Limb (tissue), 2 donors: ENCODE measurements around the gene ALOXE3.
"Not testable (repeated sequence)": the region's sequence is repeated elsewhere in the genome, so short reads cannot be mapped to it uniquely, and the experiment has no call there.

Source experiments
- DNase-seq, 2 donors: peaks; one replicate each; pipeline ENCODE4 v3.0.0-alpha.2; 2016; ENCODE audit errors: extremely low spot score in 2 of 2

ALOXE3 gene

GRCh38 chr17:8096541-8096940, 21.8 kb downstream of the ALOXE3 start:
- DNase-seq = no peak

- DNase-seq = no peak
Observed at GRCh38 chr17:8095361-8095760, 23.0 kb downstream of the ALOXE3 start.

GRCh38 chr17:8091033-8091687, 27.2 kb downstream of the ALOXE3 start:
- DNase-seq = no peak

GRCh38 chr17:8089728-8090127, 28.6 kb downstream of the ALOXE3 start:
- no peak for DNase-seq

GRCh38 chr17:8087952-8088230, 30.4 kb downstream of the ALOXE3 start:
- no peak for DNase-seq

GRCh38 chr17:8087075-8087951, 31.0 kb downstream of the ALOXE3 start, which contains the start of gene ALOX12B:
Gene ALOX12B, minus strand, starts transcription at chr17:8087716. Its CDS starts 274 bp downstream, at chr17:8087442.
- no peak for DNase-seq

GRCh38 chr17:8084250-8084649, 34.1 kb downstream of the ALOXE3 start:
- no peak for DNase-seq

GRCh38 chr17:8082292-8082691, 36.0 kb downstream of the ALOXE3 start:
- DNase-seq = no peak

GRCh38 chr17:8081876-8082275, 36.4 kb downstream of the ALOXE3 start:
- DNase-seq = no peak

- DNase-seq = no peak
Observed at GRCh38 chr17:8080799-8081219, 37.5 kb downstream of the ALOXE3 start.

- no peak for DNase-seq
Observed at GRCh38 chr17:8080208-8080798, 38.0 kb downstream of the ALOXE3 start.

GRCh38 chr17:8079291-8080207, 38.8 kb downstream of the ALOXE3 start:
- peak; percentile 74 to 88 for DNase-seq

GRCh38 chr17:8077939-8078338, 40.4 kb downstream of the ALOXE3 start:
- DNase-seq = not testable (repeated sequence)

- peak in 1 of 2 donors; percentile 23 for DNase-seq
Observed at GRCh38 chr17:8076502-8077266, 41.6 kb downstream of the ALOXE3 start.

GRCh38 chr17:8075574-8076342, 42.6 kb downstream of the ALOXE3 start:
- DNase-seq = no peak

- no peak for DNase-seq
Observed at GRCh38 chr17:8075081-8075480, 43.2 kb downstream of the ALOXE3 start.

- no peak for DNase-seq
Observed at GRCh38 chr17:8074554-8074953, 43.8 kb downstream of the ALOXE3 start.

GRCh38 chr17:8073627-8074484, 44.5 kb downstream of the ALOXE3 start:
- peak in 1 of 2 donors; percentile 75 for DNase-seq
